Naive B cell (primary cell): ENCODE measurements around the gene IL4I1. TPM values are rescaled to one million over a fixed set of nuclear protein-coding genes. Genes with fewer than 3 reads are reported as not detected.
A peak's percentile ranks its signal among the peaks of the same experiment; 100 is the strongest.

ENCODE experiments used
- ATAC-seq, 2 donors: fragments of 150-1000 bp; cut with Tn5 transposase; 2 replicates each; pipeline ENCODE4 v1.10.0; 2021; ENCODE audit warnings: low read depth in 2 of 2, mild to moderate bottlenecking in 2 of 2, moderate library complexity in 2 of 2
- DNase-seq: peaks from one replicate; pipeline ENCODE4 v3.0.0; 2022
- H3K27ac Mint-ChIP-seq, 6 donors: one replicate each; pipeline ENCODE4 v1.8.0; 2020 to 2022; ENCODE audit warnings: mild to moderate bottlenecking in 6 of 6, mixed read lengths in 6 of 6, moderate library complexity in 5 of 6, inconsistent platforms in 2 of 6
- H3K27me3 Mint-ChIP-seq, 3 donors: one replicate each; pipeline ENCODE4 v1.8.0; 2021 to 2022; ENCODE audit warnings: mixed read lengths in 3 of 3, mild to moderate bottlenecking in 1 of 3
- H3K36me3 Mint-ChIP-seq, 2 donors: one replicate each; pipeline ENCODE4 v1.8.0; 2020 to 2022; ENCODE audit warnings: mixed read lengths in 2 of 2, inconsistent platforms in 1 of 2, mild to moderate bottlenecking in 1 of 2
- H3K4me1 Mint-ChIP-seq, 3 donors: one replicate each; pipeline ENCODE4 v1.8.0; 2020 to 2022; ENCODE audit warnings: mixed read lengths in 3 of 3, inconsistent platforms in 1 of 3, mild to moderate bottlenecking in 1 of 3, moderate library complexity in 1 of 3
- H3K4me3 Mint-ChIP-seq, 8 donors: one replicate each; pipeline ENCODE4 v1.8.0; 2020 to 2022; ENCODE audit warnings: mild to moderate bottlenecking in 8 of 8, mixed read lengths in 8 of 8, moderate library complexity in 8 of 8, inconsistent platforms in 2 of 8
- H3K9me3 Mint-ChIP-seq, 7 donors: one replicate each; pipeline ENCODE4 v1.8.0; 2020 to 2022; ENCODE audit warnings: mixed read lengths in 7 of 7, mild to moderate bottlenecking in 5 of 7, inconsistent platforms in 2 of 7, moderate library complexity in 1 of 7
- polyA plus RNA-seq, 6 donors: library from polyadenylated mRNA; unstranded; fragments of 300-500 nt; fragmentation: Illumina TruSeq; gene quantifications; one replicate each; pipeline ENCODE4 v1.2.3, GENCODE V29; 2021; ENCODE audit warnings: low read depth in 6 of 6

Gene IL4I1
- polyA plus RNA-seq, 6 donors from 2014 or later = 0.66 to 1.2 TPM; not detected in 4

DNA sequence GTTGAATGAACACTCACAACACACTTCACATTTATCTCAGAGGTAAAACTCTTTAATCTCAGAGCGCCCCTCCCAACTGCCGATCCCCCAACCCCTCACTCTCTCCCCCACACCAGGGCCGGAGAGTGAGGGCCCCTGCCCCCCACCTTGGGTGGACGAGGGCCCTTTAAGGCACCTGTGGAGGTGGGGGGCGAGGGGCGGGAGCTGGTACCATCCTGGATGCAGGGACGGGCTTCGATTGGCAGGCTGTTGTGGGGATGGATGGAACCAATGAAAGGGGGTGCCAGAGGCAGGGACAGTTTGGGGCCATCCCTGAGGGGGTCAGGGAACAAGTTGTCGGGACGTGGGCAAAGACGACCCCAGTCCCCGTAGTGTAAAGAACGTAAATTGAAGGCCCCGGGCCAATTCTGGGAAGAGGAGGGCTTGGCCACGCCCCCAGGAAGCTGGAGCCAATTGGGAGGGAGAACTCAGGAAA lies 27.6 kb downstream of the IL4I1 start:
- H3K4me1 Mint-ChIP-seq = peaks cover 30 to 62% (median 46%) of the 10 kb centered on the region in 3 donors
- H3K4me3 Mint-ChIP-seq = no peak overlapping the region
- peak overlapping the region in 1 of 6 donors; percentile 100 for H3K27ac Mint-ChIP-seq
- peaks cover 0 to 2% (median 0%) of the 10 kb centered on the region in 7 donors for H3K9me3 Mint-ChIP-seq
- ATAC-seq (peak in 1 of 2 donors; percentile 2), DNase-seq (no peak)
- no peaks in the 10 kb centered on the region for H3K36me3 Mint-ChIP-seq
- no peaks in the 10 kb centered on the region for H3K27me3 Mint-ChIP-seq

DNA sequence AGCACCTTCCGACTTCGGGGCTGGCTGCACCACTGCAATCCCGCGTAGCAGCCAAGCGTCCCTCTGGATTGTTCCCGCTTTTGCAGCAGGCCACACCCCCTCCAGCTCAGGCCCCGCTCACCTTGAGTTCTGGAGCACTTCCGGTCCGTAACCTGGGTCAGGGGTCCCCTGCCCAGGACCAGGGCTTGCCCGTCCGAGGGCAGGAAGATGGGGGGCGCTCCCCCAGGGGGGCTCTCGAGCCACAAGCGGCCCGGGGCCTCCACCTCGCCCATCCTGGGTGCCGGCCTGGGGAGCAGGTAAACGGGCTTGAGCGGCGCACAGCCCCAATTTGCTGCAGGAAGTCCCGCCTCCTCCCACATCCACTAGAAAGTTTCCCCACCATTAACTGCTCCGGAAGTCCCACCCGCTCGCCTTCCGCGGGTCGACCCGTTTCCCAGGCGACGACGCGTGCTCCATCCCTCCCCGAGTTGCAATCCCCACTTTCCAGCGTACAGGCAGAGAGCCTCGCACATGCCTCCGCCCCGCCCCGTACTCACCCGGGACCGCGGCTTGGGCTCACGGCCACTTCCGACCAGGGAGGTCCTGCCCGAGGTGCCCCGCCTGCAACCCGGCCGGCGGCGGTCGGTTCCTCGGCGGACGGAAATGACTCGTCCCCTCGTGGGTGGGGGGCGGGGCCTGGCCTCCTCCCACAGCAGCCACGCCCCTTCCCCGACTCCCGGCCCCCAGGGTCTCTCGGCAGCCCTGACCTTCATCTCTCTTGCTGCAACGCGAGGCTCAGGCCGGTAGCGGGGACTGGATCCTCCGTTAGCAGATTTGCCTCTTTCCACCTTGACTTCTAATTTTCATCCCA lies 29.5 kb downstream of the IL4I1 start, which contains the start of gene PNKP:
Gene PNKP, minus strand, starts transcription at position 644 of the 850 bp plus-strand sequence. Its CDS starts 372 bp downstream, at position 272.
- peaks cover 0 to 9% of the 10 kb centered on the region in 2 donors for H3K36me3 Mint-ChIP-seq
- H3K9me3 Mint-ChIP-seq = peaks cover 0 to 2% (median 0%) of the 10 kb centered on the region in 7 donors
- no peaks in the 10 kb centered on the region for H3K27me3 Mint-ChIP-seq
- DNase-seq (peak; percentile 90), ATAC-seq (peak; percentile 53 to 56)
- H3K27ac Mint-ChIP-seq = peak within 1 kb of the TSS in 3 of 6 donors; percentile 100
- H3K4me3 Mint-ChIP-seq = peak within 1 kb of the TSS in 1 of 8 donors; percentile 99
- H3K4me1 Mint-ChIP-seq = peaks cover 36 to 66% (median 53%) of the 10 kb centered on the region in 3 donors

DNA sequence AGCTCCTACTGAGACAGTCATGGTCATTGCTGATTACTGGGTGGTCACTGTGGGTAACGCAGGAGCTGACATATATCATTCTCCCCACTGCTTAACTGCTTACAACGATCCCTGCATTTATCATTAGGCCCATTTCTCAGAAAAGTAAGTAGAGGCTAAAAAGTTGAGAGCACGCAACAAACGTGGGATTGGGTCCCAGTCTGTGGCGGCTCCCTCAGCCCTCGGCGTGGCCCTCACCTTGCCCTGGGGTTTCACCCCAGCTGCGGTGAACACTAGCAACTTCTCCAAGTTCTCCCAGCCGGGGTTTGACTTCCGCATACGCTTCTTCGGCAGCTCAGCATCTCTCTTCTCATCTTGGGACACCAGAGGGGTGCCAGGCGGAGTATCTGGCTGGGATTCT lies 31.8 kb downstream of the IL4I1 start:
- peaks cover 33 to 49% (median 37%) of the 10 kb centered on the region in 3 donors for H3K4me1 Mint-ChIP-seq
- peak overlapping the region in 1 of 6 donors; percentile 85 for H3K27ac Mint-ChIP-seq

DNA sequence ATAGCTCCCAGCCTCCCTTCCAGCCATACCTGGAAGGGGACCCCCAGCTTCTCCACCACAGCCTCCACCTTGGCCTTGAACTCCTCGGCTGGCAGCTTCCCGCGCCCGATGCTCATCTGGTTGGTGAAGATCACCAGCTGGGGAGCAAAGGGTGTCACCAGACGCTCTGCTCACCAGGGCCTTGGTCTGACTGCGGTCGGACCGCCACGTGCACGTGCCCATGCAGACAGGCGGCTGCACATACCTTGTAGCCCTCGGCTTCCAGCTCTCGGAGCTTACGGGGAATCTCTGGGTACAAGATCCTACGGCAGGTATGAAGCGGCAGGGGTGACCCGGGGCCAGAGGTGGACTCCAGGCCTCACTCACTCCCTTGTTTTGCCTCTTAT lies 32.8 kb downstream of the IL4I1 start:
- H3K9me3 Mint-ChIP-seq = peaks cover 0 to 2% (median 0%) of the 10 kb centered on the region in 7 donors
- peak overlapping the region in 2 of 6 donors; percentile 18 to 39 for H3K27ac Mint-ChIP-seq
- ATAC-seq (no peak), DNase-seq (no peak)
- H3K4me1 Mint-ChIP-seq = peaks cover 33 to 49% (median 37%) of the 10 kb centered on the region in 3 donors
- peaks cover 0 to 9% of the 10 kb centered on the region in 2 donors for H3K36me3 Mint-ChIP-seq
- peak overlapping the region in 3 of 8 donors; percentile 28 to 47 (median 40) for H3K4me3 Mint-ChIP-seq
- H3K27me3 Mint-ChIP-seq = no peaks in the 10 kb centered on the region

More for the DNA sequence above, 31.8 kb downstream of the IL4I1 start:
- Mint-ChIP-seq H3K36me3 (peaks cover 0 to 9% of the 10 kb centered on the region in 2 donors), H3K27me3 (no peaks in the 10 kb centered on the region), H3K4me3 (peak overlapping the region in 1 of 8 donors; percentile 8), H3K9me3 (peaks cover 0 to 2% (median 0%) of the 10 kb centered on the region in 7 donors)
- DNase-seq = no peak
- ATAC-seq = no peak

DNA sequence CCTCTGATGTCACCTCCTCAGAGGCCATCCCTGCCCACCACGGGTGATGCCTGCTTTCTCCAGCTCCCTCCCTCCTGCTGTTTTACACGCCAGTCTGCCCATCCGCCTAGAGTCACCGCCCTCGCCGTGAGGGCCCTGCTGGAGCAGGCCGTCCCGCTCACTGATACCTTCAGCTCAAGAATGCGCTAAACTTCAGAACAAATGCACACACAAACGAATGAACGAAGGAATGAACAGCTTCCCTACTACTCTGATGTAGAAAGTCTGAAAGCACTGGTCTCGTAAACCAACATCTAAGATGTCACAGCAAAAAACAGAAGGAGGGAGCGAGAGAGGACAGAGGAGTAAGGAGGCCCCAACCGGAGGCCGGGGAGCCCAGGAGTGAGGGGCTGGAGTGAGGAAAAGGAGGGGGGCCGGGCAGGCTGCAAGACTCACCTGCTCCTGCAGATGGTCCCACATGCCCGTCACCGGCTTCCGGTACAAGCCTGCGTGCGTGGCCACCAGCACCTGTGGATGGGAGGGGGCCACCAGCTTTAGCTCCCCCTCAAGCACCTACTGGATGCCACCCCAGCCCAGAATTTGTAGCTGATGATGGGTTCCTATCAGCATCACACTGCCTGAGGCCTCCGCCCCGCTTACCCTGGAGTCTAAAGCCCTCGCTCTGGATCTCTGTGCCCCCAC lies 33.3 kb downstream of the IL4I1 start:
- Mint-ChIP-seq H3K36me3 (peaks cover 0 to 9% of the 10 kb centered on the region in 2 donors), H3K9me3 (peaks cover 0 to 2% (median 0%) of the 10 kb centered on the region in 7 donors), H3K4me1 (peaks cover 33 to 44% (median 37%) of the 10 kb centered on the region in 3 donors), H3K27me3 (no peaks in the 10 kb centered on the region), H3K27ac (peak overlapping the region in 4 of 6 donors; percentile 48 to 86 (median 54)), H3K4me3 (peak overlapping the region in 3 of 8 donors; percentile 6 to 47 (median 28))
- no peak for DNase-seq
- no peak for ATAC-seq

DNA sequence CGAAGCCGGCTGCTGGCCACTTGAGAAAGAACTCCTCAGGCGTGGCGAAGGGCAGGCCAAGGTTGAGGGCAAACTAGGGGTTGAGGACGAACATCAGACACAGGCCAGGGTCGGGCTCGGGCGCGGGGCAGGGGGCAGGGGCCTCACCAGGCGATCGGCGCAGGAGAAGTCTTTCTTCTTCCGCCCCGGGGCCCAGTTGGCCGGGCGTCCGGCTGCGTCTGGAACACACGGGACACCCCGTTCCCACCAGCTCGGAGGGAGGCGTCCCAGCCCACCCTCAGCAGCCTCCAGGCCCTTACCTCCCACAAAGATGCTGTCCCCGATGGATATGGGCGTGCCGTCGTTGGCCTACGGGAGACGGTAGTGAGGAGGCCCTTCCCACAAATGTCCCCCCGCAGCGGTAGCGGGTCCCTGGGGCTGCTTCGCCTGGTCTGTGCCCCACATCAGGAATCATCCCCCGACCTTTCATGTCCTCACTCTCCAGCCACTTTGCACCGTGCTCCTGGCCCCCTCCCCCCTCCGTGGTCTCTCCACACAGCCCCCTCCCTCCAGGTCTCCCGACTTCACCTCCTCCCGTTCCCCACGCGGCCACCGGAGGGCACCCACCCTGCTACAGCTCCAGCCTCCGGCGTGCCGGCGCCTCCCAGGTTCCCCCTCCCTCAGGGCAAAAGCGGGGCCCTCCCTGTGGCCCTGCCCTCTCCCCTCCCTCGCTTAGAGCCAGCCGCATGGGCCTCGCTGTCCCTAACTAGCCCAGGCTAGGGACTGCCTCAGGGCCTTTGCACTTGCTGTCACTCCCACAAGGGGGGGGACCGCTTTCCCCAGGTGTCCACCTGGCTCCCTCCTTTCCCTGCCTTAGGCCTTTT lies 34.1 kb downstream of the IL4I1 start:
- Mint-ChIP-seq H3K4me1 (peaks cover 30 to 36% (median 30%) of the 10 kb centered on the region in 3 donors), H3K27me3 (no peaks in the 10 kb centered on the region), H3K4me3 (peak overlapping the region in 1 of 8 donors; percentile 47), H3K9me3 (peaks cover 0 to 2% (median 0%) of the 10 kb centered on the region in 7 donors), H3K36me3 (peaks cover 0 to 9% of the 10 kb centered on the region in 2 donors), H3K27ac (peak overlapping the region in 2 of 6 donors; percentile 48 to 50)
- ATAC-seq = no peak
- DNase-seq = no peak

DNA sequence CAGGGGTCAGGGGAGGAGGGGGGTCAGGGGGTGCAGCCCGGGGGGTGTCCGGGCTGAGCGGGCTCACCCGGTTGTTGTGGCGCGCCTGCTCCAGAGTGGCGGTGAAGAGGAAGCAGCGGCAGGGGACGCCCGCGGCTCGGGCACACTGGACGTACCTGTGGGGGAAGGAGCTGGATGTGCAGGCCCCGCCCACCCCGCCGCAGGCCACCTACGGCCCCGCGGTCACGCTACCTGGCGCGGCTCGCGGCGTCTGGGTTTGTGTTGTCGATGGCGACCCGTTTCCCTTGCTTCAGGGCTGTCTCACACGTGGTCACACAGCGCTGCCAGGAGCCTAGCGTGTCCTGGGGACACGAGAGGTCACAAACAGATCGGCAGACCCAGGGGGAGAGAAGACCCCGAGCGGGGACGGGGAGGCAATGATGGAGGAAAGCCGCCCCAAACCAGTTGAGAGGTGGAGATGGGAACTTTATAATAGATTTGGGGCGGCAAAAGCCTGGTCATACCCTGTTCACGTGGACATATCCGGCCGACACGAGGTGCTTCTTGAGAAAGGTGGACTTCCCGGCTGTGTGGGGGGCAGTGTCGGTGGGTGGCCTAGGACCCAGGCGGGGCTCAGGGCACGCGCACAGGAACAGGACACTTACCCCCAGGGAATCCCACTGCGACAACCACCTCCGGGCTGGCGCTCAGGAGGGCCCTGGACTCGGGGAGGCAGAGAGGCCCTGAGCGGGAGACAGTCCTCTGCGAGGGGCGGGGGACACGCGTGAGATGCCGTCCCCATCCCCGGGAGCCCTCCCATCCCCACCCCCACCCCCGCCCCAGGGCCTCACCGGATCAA lies 34.9 kb downstream of the IL4I1 start:
- Mint-ChIP-seq H3K36me3 (peaks cover 0 to 9% of the 10 kb centered on the region in 2 donors), H3K27me3 (no peaks in the 10 kb centered on the region), H3K9me3 (peaks cover 0 to 2% (median 0%) of the 10 kb centered on the region in 7 donors), H3K4me1 (peaks cover 23 to 31% (median 25%) of the 10 kb centered on the region in 3 donors), H3K27ac (no peak overlapping the region), H3K4me3 (peak overlapping the region in 1 of 8 donors; percentile 21)
- ATAC-seq = no peak
- DNase-seq = no peak

DNA sequence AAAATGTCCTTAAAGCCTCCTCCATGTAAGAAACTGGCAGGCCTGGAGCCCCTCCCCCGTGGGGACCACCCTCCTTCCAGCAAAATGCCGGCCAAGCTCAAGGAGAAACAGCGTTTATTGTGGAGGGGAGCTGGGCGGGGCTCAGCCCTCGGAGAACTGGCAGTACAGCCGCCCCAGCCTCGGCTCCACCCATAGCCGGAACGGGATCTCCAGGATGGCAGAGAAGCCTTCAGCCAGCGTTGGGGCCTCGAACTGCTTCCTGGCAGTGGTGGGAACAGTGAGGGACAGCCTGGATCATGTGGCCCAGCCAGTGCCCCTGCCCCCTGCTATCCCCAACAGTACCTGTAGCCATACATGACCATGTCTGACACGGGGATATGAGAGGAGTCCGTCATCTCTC lies 35.6 kb downstream of the IL4I1 start:
- Mint-ChIP-seq H3K27ac (no peak overlapping the region), H3K4me1 (peaks cover 17 to 25% (median 18%) of the 10 kb centered on the region in 3 donors), H3K4me3 (no peak overlapping the region), H3K27me3 (no peaks in the 10 kb centered on the region), H3K36me3 (peaks cover 0 to 9% of the 10 kb centered on the region in 2 donors), H3K9me3 (peaks cover 0 to 2% (median 0%) of the 10 kb centered on the region in 7 donors)
- ATAC-seq (no peak), DNase-seq (no peak)

DNA sequence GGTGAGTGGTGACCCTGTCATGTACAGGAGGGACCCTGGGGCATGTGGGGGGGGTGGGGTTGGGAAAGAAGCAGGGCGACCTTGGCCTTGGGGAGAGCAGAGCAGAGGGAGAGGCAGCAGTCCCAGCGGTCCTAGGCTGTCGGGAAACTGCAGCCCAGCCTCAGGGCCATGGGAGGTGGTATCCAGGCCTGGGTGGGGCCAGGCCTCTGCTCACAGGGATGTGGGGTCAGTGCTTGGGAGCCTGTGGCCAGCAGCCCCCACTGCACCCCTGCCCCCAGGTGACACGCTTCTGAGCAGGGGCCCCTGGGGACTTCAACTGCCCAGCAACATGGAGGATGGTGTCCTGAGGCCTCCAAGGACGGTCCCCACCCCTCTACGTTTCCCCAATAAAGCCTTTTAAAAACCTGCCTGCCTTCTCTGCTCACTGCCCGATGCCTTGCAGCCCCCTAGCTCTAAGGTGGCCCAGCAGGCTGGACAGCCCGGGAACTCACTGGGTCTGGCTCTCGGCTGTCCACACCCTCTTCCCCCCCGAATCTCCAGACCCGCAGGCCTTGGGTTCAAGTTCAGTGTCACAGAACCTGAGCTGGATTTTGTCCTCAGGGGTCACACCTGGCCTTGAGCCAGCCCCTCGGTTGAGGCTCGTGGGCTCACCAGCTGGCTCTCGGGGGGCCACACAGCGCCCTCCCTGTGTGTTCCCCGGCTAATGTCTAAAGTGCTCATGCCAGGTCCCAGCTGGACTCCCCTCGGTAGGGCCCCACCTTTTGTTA lies 36.2 kb downstream of the IL4I1 start:
- no peaks in the 10 kb centered on the region for H3K27me3 Mint-ChIP-seq
- H3K4me1 Mint-ChIP-seq = peaks cover 12 to 19% (median 14%) of the 10 kb centered on the region in 3 donors
- H3K9me3 Mint-ChIP-seq = peaks cover 0 to 2% (median 0%) of the 10 kb centered on the region in 7 donors
- DNase-seq (no peak), ATAC-seq (peak in 1 of 2 donors; percentile 16)
- no peak overlapping the region for H3K4me3 Mint-ChIP-seq
- peaks cover 0 to 9% of the 10 kb centered on the region in 2 donors for H3K36me3 Mint-ChIP-seq
- no peak overlapping the region for H3K27ac Mint-ChIP-seq

DNA sequence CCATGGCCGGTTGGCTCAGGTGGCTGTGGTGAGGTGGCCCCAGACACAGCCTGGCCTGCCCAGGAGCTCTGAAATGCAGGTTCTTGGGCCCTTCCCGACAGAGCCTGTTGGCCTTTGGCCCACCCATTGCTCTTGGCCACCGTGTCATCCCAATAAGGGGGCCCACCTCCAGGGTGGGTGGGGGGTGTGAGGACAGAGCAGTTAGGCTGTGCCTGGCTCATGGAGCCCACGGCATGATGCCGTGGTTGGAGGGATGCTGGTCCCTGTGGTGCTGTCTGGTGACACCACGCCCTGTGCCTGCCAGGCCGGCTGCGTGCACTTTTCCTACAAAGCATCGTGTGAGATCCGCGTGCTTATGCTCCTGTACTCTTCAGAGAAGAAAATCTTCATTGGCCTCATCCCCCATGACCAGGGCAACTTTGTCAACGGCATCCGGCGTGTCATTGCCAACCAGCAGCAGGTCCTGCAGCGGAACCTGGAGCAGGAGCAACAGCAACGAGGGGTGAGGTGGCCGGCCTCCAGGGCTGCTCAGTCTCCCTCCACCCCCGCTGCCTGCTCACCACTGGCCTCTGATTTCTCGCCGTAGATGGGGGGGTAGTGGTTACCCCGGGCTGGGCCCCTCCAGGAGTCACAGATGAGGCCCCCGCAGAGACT lies 36.9 kb downstream of the IL4I1 start:
- DNase-seq (no peak), ATAC-seq (no peak)
- Mint-ChIP-seq H3K36me3 (peaks cover 0 to 9% of the 10 kb centered on the region in 2 donors), H3K4me1 (peaks cover 7 to 16% (median 13%) of the 10 kb centered on the region in 3 donors), H3K27me3 (no peaks in the 10 kb centered on the region), H3K9me3 (peaks cover 0 to 2% (median 0%) of the 10 kb centered on the region in 7 donors), H3K27ac (no peak overlapping the region), H3K4me3 (no peak overlapping the region)
